ENCODE results near the gene MST1.

MST1 gene

DNA sequence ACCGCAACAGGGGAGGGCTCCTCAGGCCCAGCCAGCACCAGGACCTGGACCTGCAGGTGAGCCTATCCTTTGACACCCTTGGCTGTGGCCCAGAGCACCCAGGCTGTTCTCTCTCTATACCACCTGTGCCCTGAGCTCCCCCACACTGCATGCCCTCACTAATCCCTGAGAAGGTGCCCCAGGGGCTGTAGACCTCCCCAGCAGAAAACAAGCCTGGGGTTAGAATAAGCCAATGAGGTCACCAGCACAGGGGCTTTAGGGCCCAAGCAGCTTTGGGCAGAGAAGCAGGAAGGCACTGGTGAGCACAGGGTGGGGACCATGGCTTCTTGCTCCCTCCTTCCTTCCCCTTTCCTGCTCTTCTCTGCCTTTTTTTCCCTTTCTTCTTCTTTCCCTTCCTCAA, 25.4 kb downstream of the MST1 start:
- H3K4me3 Mint-ChIP-seq: no peak overlapping the region
- H3K36me3 Mint-ChIP-seq (ENCODE audit: low read depth): no peaks in the 10 kb centered on the region
- no peak for TF ChIP-seq CTCF (IDR thresholded peaks at IDR 0.05; ENCODE audit: unreplicated experiment in 3 of 3)
- H3K9me3 Mint-ChIP-seq: no peaks in the 10 kb centered on the region
- H3K27me3 Mint-ChIP-seq (ENCODE audit: low read depth): no peaks in the 10 kb centered on the region
- H3K4me1 Mint-ChIP-seq: peaks cover 14% of the 10 kb centered on the region
- no peak overlapping the region for H3K27ac Mint-ChIP-seq

DNA sequence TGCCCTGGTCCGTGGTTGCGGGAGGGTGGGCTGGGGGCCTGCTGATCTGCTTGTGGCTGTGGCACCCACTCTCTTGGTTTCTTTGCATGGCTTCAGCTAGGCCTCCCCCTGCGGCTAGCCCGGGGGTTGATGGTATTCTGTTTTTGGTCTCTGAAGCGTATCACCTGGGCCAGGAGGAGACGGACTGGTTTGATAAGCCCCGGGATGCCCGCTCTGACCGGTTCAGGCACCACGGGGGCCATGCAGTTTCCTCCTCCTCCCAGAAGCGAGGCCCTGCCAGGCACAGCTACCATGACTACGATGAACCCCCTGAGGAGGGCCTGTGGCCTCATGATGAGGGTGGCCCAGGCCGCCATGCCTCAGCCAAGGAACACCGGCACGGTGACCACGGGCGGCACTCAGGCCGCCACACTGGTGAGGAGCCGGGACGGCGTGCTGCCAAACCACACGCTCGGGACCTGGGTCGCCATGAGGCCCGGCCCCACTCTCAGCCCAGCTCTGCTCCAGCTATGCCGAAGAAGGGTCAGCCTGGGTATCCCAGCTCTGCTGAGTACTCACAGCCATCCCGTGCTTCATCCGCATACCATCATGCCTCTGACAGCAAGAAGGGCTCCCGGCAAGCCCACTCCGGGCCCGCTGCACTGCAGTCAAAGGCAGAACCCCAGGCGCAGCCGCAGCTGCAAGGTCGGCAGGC, 26.4 kb downstream of the MST1 start:
- no peaks in the 10 kb centered on the region for H3K36me3 Mint-ChIP-seq (ENCODE audit: low read depth)
- peaks cover 12% of the 10 kb centered on the region for H3K4me1 Mint-ChIP-seq
- no peak overlapping the region for H3K4me3 Mint-ChIP-seq
- no peak overlapping the region for H3K27ac Mint-ChIP-seq
- H3K9me3 Mint-ChIP-seq: no peaks in the 10 kb centered on the region
- no peaks in the 10 kb centered on the region for H3K27me3 Mint-ChIP-seq (ENCODE audit: low read depth)
- no peak for TF ChIP-seq CTCF (IDR thresholded peaks at IDR 0.05; ENCODE audit: unreplicated experiment in 3 of 3)

DNA sequence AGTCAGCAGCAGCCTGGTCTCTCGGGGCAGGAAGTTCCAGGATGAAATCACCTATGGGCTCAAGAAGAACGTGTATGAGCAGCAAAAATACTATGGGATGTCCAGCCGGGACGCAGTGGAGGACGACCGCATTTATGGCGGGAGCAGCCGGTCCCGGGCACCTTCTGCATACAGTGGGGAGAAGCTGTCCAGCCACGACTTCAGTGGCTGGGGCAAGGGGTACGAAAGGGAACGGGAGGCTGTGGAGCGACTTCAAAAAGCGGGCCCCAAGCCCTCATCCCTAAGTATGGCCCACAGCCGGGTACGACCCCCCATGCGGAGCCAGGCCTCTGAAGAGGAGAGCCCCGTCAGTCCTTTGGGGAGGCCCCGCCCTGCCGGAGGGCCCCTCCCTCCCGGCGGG, 27.3 kb downstream of the MST1 start:
- Mint-ChIP-seq H3K4me1 (peaks cover 12% of the 10 kb centered on the region), H3K36me3 (ENCODE audit: low read depth) (no peaks in the 10 kb centered on the region), H3K9me3 (no peaks in the 10 kb centered on the region), H3K27ac (no peak overlapping the region), H3K4me3 (no peak overlapping the region), H3K27me3 (ENCODE audit: low read depth) (no peaks in the 10 kb centered on the region)
- TF ChIP-seq CTCF (IDR thresholded peaks at IDR 0.05; ENCODE audit: unreplicated experiment in 3 of 3): no peak

- no peaks in the 10 kb centered on the region for H3K9me3 Mint-ChIP-seq
- no peaks in the 10 kb centered on the region for H3K27me3 Mint-ChIP-seq (ENCODE audit: low read depth)
- no peaks in the 10 kb centered on the region for H3K36me3 Mint-ChIP-seq (ENCODE audit: low read depth)
- no peak for TF ChIP-seq CTCF (IDR thresholded peaks at IDR 0.05; ENCODE audit: unreplicated experiment in 3 of 3)
- H3K4me3 Mint-ChIP-seq: no peak overlapping the region
- H3K27ac Mint-ChIP-seq: no peak overlapping the region
- H3K4me1 Mint-ChIP-seq: peaks cover 16% of the 10 kb centered on the region
These were observed 28.0 kb downstream of the MST1 start for GRCh38 chr3:49661281-49661680.

DNA sequence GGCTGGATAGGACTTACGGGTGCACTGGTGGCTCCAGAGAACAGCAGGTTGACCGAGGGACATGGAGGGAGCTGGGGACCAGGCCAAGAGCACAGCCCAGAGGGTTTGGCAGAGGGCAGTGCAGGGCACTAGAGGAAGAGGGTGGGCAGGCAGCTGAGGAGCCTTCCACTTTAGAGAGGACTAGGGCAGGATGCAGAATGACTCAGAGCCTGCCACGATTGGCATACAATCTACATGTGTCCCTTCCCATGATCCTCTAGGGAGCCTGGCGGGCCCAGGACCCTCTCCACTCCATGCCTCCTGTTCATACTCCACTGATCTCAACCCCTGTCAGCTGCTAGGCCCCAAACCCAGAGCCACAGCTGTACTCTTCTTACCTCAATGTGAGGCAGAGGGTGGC, 29.5 kb downstream of the MST1 start:
- Mint-ChIP-seq H3K27ac (no peak overlapping the region), H3K36me3 (ENCODE audit: low read depth) (no peaks in the 10 kb centered on the region), H3K4me1 (peaks cover 12% of the 10 kb centered on the region), H3K9me3 (no peaks in the 10 kb centered on the region), H3K4me3 (no peak overlapping the region), H3K27me3 (ENCODE audit: low read depth) (no peaks in the 10 kb centered on the region)
- no peak for TF ChIP-seq CTCF (IDR thresholded peaks at IDR 0.05; ENCODE audit: unreplicated experiment in 3 of 3)

DNA sequence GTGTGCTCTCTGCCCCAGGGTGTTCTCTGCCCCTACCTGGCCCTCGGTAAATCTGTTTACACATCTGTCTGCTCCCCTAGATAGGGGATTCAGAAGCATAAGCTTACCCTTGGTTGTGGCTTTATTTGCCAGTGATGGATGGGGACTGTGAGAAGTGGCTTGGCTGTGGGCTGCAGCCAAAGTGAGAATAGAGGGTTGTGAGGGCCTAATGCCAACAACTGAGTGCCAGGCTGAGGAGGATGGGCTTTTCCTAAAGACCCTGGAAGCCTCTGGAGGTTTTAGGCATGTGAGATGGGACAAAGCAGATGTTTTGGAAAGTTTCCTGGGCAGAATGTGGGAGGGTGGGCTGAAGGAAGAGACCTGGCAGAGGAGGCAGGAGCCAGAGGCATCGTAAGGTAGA, 30.6 kb downstream of the MST1 start:
- Mint-ChIP-seq H3K36me3 (ENCODE audit: low read depth) (no peaks in the 10 kb centered on the region), H3K4me1 (peaks cover 19% of the 10 kb centered on the region), H3K27ac (peak overlapping the region in 1 of 3 experiments; percentile 3), H3K9me3 (no peaks in the 10 kb centered on the region), H3K4me3 (no peak overlapping the region), H3K27me3 (ENCODE audit: low read depth) (no peaks in the 10 kb centered on the region)
- no peak for TF ChIP-seq CTCF (IDR thresholded peaks at IDR 0.05; ENCODE audit: unreplicated experiment in 3 of 3)

Measured in nephron (organoid).